ENCODE measurements around the gene DIDO1. TPM values are rescaled to one million over a fixed set of nuclear protein-coding genes. Genes with fewer than 3 reads are reported as not detected.

Gene DIDO1
- total and polyA plus RNA-seq, 2 of the 13 experiments (the other 11 are each of a cell fraction or from before 2014, with no cell fraction given) = 75.0 to 75.1 TPM

DNA sequence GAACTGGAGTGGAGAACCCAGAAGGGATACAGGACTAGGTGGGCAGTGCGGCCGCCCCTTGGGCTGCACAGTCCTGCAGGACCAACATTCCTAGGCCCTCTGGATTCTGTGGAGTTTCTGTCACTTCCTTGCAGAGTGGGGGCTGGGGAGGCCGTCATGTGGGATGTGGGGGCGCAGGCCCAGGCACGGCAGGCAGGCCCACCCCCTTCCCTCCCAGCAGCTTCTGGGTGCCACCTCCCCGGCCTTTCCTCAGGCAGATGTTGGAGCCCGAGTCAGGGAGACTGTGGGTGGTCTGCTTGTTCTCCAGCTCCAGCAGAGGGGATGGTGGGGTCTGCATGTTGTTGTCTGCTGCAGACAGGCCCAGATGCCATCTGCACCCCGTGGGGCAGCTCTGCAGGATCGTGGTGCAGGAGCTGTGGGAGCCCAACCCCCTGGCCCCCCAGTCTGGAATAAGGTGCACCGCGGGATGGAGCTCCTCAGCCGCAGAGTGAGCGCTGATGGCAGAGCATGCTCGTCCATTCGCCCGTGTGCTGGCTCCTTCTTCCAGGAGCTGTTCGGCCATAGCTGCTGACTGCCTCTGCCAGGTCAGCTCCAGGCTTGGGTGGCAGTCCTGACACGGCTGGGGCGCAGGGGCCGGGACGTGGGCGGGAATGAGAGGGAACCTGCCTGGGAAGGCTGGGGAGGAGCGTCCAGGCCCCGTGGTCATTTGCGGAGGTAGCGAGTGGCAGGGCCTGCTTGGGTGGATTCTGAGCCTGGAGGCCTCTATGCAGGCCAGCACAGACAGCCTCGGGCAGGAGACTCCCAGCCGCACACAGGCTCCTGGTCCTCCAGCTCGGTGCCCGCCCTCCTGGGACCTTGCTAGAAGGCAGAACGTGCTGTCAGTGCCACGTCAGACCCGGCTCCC is 44.3 kb upstream of the DIDO1 start (continued):
- TF ChIP-seq ZBTB38 (CRISPR knock-in tag; IDR thresholded peaks at IDR 0.05) (peak; percentile 51; the same call in 1 of the 2 replicates), ZNF501 (CRISPR knock-in tag; IDR thresholded peaks at IDR 0.05) (peak; percentile 51), TAF15 (IDR thresholded peaks at IDR 0.05; ENCODE audit: low read depth, low read length, poor library complexity, severe bottlenecking) (no peak), ATF7-NPFF (CRISPR knock-in tag; IDR thresholded peaks at IDR 0.05; ENCODE audit: low read depth) (peak; percentile 76), ZNF143 (CRISPR knock-in tag; IDR thresholded peaks at IDR 0.05) (no peak), SOX13 (IDR thresholded peaks at IDR 0.05) (no peak), SOX13 (CRISPR knock-in tag; conservative IDR thresholded peaks at IDR 0.05 in 1 of 2, IDR thresholded peaks at IDR 0.05 in 1 of 2) (0 out of 4 replicates have a peak, but pooled peaks of 1 of the 2 experiments have one; percentile 82), HMG20A (CRISPR knock-in tag; IDR thresholded peaks at IDR 0.05; ENCODE audit: borderline replicate concordance) (no peak), ZNF333 (CRISPR knock-in tag; IDR thresholded peaks at IDR 0.05; ENCODE audit: borderline replicate concordance) (peak; percentile 89; the same call in 1 of the 2 replicates), HIVEP1 (CRISPR knock-in tag; IDR thresholded peaks at IDR 0.05) (peak; percentile 75; the same call in 1 of the 2 replicates), ZNF331 (CRISPR knock-in tag; IDR thresholded peaks at IDR 0.05) (no peak), ZIK1 (CRISPR knock-in tag; IDR thresholded peaks at IDR 0.05; ENCODE audit: borderline replicate concordance, low read depth) (no peak), HDAC6 (IDR thresholded peaks at IDR 0.05; ENCODE audit: low read depth, low read length) (no peak), ZNF317 (CRISPR knock-in tag; IDR thresholded peaks at IDR 0.05) (peak; percentile 81; the same call in 1 of the 2 replicates), ATAD3A (CRISPR knock-in tag; IDR thresholded peaks at IDR 0.05) (0 out of 2 replicates have a peak, but pooled peaks have one; percentile 3), HCFC1 (IDR thresholded peaks at IDR 0.05; ENCODE audit: low read depth, low read length) (0 out of 2 replicates have a peak, but pooled peaks have one; percentile 6), ZNF614 (CRISPR knock-in tag; IDR thresholded peaks at IDR 0.05; ENCODE audit: borderline replicate concordance) (no peak; the same call in 1 of the 2 replicates)
- TF ChIP-seq, protein P1, sequence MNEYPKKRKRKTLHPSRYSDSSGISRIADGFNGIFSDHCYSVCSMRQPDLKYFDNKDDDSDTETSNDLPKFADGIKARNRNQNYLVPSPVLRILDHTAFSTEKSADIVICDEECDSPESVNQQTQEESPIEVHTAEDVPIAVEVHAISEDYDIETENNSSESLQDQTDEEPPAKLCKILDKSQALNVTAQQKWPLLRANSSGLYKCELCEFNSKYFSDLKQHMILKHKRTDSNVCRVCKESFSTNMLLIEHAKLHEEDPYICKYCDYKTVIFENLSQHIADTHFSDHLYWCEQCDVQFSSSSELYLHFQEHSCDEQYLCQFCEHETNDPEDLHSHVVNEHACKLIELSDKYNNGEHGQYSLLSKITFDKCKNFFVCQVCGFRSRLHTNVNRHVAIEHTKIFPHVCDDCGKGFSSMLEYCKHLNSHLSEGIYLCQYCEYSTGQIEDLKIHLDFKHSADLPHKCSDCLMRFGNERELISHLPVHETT (CRISPR knock-in tag; conservative IDR thresholded peaks at IDR 0.05) = no peak
- TF ChIP-seq, protein P2, sequence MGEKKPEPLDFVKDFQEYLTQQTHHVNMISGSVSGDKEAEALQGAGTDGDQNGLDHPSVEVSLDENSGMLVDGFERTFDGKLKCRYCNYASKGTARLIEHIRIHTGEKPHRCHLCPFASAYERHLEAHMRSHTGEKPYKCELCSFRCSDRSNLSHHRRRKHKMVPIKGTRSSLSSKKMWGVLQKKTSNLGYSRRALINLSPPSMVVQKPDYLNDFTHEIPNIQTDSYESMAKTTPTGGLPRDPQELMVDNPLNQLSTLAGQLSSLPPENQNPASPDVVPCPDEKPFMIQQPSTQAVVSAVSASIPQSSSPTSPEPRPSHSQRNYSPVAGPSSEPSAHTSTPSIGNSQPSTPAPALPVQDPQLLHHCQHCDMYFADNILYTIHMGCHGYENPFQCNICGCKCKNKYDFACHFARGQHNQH (CRISPR knock-in tag; IDR thresholded peaks at IDR 0.05) = no peak
- TF ChIP-seq, protein P3, sequence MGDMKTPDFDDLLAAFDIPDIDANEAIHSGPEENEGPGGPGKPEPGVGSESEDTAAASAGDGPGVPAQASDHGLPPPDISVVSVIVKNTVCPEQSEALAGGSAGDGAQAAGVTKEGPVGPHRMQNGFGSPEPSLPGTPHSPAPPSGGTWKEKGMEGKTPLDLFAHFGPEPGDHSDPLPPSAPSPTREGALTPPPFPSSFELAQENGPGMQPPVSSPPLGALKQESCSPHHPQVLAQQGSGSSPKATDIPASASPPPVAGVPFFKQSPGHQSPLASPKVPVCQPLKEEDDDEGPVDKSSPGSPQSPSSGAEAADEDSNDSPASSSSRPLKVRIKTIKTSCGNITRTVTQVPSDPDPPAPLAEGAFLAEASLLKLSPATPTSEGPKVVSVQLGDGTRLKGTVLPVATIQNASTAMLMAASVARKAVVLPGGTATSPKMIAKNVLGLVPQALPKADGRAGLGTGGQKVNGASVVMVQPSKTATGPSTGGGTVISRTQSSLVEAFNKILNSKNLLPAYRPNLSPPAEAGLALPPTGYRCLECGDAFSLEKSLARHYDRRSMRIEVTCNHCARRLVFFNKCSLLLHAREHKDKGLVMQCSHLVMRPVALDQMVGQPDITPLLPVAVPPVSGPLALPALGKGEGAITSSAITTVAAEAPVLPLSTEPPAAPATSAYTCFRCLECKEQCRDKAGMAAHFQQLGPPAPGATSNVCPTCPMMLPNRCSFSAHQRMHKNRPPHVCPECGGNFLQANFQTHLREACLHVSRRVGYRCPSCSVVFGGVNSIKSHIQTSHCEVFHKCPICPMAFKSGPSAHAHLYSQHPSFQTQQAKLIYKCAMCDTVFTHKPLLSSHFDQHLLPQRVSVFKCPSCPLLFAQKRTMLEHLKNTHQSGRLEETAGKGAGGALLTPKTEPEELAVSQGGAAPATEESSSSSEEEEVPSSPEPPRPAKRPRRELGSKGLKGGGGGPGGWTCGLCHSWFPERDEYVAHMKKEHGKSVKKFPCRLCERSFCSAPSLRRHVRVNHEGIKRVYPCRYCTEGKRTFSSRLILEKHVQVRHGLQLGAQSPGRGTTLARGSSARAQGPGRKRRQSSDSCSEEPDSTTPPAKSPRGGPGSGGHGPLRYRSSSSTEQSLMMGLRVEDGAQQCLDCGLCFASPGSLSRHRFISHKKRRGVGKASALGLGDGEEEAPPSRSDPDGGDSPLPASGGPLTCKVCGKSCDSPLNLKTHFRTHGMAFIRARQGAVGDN (CRISPR knock-in tag; IDR thresholded peaks at IDR 0.05) = peak; percentile 91

Data from HepG2 (cell line).